ENCODE data around the gene PTCD1.

DNA sequence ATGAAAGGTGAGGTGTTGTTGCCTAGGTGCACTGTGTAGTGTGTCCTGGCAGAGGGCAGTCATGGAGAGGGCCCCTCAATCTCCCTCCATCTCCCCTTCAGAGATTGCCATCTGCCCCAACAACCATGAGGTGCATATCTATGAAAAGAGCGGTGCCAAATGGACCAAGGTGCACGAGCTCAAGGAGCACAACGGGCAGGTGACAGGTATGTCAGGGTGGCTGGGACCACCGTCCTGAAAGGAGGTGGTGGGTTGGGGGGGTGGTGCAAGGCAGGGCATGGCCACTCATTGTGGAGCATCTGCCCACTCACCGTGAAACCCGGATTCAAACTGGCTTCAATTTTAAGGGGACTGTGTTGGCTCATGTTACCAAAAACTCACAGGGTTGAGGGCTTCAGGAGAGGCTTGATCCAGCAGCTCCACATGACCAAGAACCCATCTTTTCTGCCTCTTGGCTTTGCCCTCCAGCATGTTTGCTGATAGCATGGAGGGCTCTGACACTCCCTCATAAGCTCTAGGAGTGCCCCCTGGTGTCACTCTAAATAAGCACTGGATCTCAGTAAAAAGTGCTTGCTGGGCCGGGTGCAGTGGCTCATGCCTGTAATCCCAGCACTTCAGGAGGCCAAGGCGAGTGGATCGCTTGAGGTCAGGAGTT is 51.9 kb downstream of the PTCD1 start:
- peak; percentile 14 to 41 (median 41) for TF ChIP-seq CTCF (optimal IDR thresholded peaks at IDR 0.05 in 1 of 3, IDR thresholded peaks at IDR 0.05 in 1 of 3, conservative IDR thresholded peaks at IDR 0.05 in 1 of 3; ENCODE audit: extremely low read depth in 1 of 3, insufficient read depth in 2 of 3, low read length in 3 of 3)
- no peak for TF ChIP-seq EZH2 (IDR thresholded peaks at IDR 0.05; ENCODE audit: low read length)
